Smooth muscle cell of the brain vasculature (primary cell): ENCODE measurements around the gene SSX3.
"Not testable (repeated sequence)": the region's sequence is repeated elsewhere in the genome, so short reads cannot be mapped to it uniquely, and the experiment has no call there.

Experiments used
- DNase-seq: peaks from one replicate; pipeline ENCODE4 v3.0.0-alpha.2; 2012; ENCODE audit warnings: low read depth, low spot score

SSX3 gene

GRCh38 chrX:48356315-48357094, at the start of gene SSX3:
TSS of gene SSX3 (minus strand) at chrX:48356703. CDS start at chrX:48355249, 1,454 bp downstream.
- not testable (repeated sequence) for DNase-seq

GRCh38 chrX:48397825-48398224, 41.3 kb upstream of the SSX3 start:
- DNase-seq: not testable (repeated sequence)

GRCh38 chrX:48396931-48397330, 40.4 kb upstream of the SSX3 start:
- not testable (repeated sequence) for DNase-seq

GRCh38 chrX:48383239-48383638, 26.7 kb upstream of the SSX3 start, which contains the start of gene SSX4:
TSS of gene SSX4 (plus strand) at chrX:48383539. CDS start at chrX:48384054, 515 bp downstream.
- not testable (repeated sequence) for DNase-seq

GRCh38 chrX:48370408-48370807, 13.9 kb upstream of the SSX3 start:
- not testable (repeated sequence) for DNase-seq

- DNase-seq: not testable (repeated sequence)
Observed at GRCh38 chrX:48367717-48368408, 11.4 kb upstream of the SSX3 start.

- not testable (repeated sequence) for DNase-seq
Observed at GRCh38 chrX:48359281-48359680, 2.8 kb upstream of the SSX3 start.

- no peak for DNase-seq
Observed at GRCh38 chrX:48357681-48358080, 1.2 kb upstream of the SSX3 start.

- DNase-seq: not testable (repeated sequence)
Observed at GRCh38 chrX:48346059-48346458, 10.4 kb downstream of the SSX3 start.

- not testable (repeated sequence) for DNase-seq
Observed at GRCh38 chrX:48313996-48314395, 42.5 kb downstream of the SSX3 start.

GRCh38 chrX:48306175-48306574, 50.3 kb downstream of the SSX3 start:
- DNase-seq: no peak
